ENCODE measurements around the gene EPB41L2. TPM values are rescaled to one million over a fixed set of nuclear protein-coding genes. Genes with fewer than 3 reads are reported as not detected.

EPB41L2 gene
- total RNA-seq, 1 experiment from 2014 or later, result 181 TPM

GRCh38 chr6:131080084-131080483 lies 17.0 kb upstream of the EPB41L2 start:
- CTCF ChIA-PET, result no interaction called here

GRCh38 chr6:131073577-131073976 lies 10.5 kb upstream of the EPB41L2 start:
- Histone ChIP-seq H3K9me3 (ENCODE audit: low read depth, low read length, poor library complexity, severe bottlenecking) (no peaks in the 10 kb centered on the region), H3K4me3 (ENCODE audit: low read depth, low read length, poor library complexity, severe bottlenecking) (no peak overlapping the region), H3K36me3 (ENCODE audit: insufficient read depth, low read length, poor library complexity, severe bottlenecking) (no peaks in the 10 kb centered on the region), H3K4me1 (ENCODE audit: insufficient read depth, low read length, poor library complexity, severe bottlenecking) (no peaks in the 10 kb centered on the region), H3K27me3 (replicated peaks; ENCODE audit: insufficient read depth, low read depth, low read length, poor library complexity) (no peaks in the 10 kb centered on the region), H3K27ac (ENCODE audit: low read depth, low read length, poor library complexity, severe bottlenecking) (no peak overlapping the region)
- intact Hi-C loops (cut with micrococcal nuclease; ENCODE audit: unreplicated experiment), result no loop called here
- ChIA-PET POLR2A (ENCODE audit: low non-redundant PET) (no interaction called here), CTCF (no interaction called here)
- TF ChIP-seq EZH2 (IDR thresholded peaks at IDR 0.05; ENCODE audit: borderline replicate concordance, low read depth, low read length, poor library complexity, severe bottlenecking), result no peak
- TF ChIP-seq, protein P1, sequence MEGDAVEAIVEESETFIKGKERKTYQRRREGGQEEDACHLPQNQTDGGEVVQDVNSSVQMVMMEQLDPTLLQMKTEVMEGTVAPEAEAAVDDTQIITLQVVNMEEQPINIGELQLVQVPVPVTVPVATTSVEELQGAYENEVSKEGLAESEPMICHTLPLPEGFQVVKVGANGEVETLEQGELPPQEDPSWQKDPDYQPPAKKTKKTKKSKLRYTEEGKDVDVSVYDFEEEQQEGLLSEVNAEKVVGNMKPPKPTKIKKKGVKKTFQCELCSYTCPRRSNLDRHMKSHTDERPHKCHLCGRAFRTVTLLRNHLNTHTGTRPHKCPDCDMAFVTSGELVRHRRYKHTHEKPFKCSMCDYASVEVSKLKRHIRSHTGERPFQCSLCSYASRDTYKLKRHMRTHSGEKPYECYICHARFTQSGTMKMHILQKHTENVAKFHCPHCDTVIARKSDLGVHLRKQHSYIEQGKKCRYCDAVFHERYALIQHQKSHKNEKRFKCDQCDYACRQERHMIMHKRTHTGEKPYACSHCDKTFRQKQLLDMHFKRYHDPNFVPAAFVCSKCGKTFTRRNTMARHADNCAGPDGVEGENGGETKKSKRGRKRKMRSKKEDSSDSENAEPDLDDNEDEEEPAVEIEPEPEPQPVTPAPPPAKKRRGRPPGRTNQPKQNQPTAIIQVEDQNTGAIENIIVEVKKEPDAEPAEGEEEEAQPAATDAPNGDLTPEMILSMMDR (conservative IDR thresholded peaks at IDR 0.05; ENCODE audit: low read depth, low read length), result no peak
- DNase-seq (ENCODE audit: low spot score), result no peak
- BruUV-seq (replicated peaks), result no TSS peak

More at GRCh38 chr6:131080084-131080483, 17.0 kb upstream of the EPB41L2 start:
- no TSS peak for BruUV-seq (replicated peaks)
- POLR2A ChIA-PET (ENCODE audit: low non-redundant PET), result no interaction called here
- DNase-seq (ENCODE audit: low spot score), result no peak
- Histone ChIP-seq H3K27ac (ENCODE audit: low read depth, low read length, poor library complexity, severe bottlenecking) (no peak overlapping the region), H3K36me3 (ENCODE audit: insufficient read depth, low read length, poor library complexity, severe bottlenecking) (no peaks in the 10 kb centered on the region), H3K27me3 (replicated peaks; ENCODE audit: insufficient read depth, low read depth, low read length, poor library complexity) (no peaks in the 10 kb centered on the region), H3K9me3 (ENCODE audit: low read depth, low read length, poor library complexity, severe bottlenecking) (no peaks in the 10 kb centered on the region), H3K4me3 (ENCODE audit: low read depth, low read length, poor library complexity, severe bottlenecking) (no peak overlapping the region), H3K4me1 (ENCODE audit: insufficient read depth, low read length, poor library complexity, severe bottlenecking) (no peaks in the 10 kb centered on the region)
- intact Hi-C loops (cut with micrococcal nuclease; ENCODE audit: unreplicated experiment), result no loop called here
- TF ChIP-seq, protein P1 (conservative IDR thresholded peaks at IDR 0.05; ENCODE audit: low read depth, low read length), result no peak
- no peak for TF ChIP-seq EZH2 (IDR thresholded peaks at IDR 0.05; ENCODE audit: borderline replicate concordance, low read depth, low read length, poor library complexity, severe bottlenecking)

DNA sequence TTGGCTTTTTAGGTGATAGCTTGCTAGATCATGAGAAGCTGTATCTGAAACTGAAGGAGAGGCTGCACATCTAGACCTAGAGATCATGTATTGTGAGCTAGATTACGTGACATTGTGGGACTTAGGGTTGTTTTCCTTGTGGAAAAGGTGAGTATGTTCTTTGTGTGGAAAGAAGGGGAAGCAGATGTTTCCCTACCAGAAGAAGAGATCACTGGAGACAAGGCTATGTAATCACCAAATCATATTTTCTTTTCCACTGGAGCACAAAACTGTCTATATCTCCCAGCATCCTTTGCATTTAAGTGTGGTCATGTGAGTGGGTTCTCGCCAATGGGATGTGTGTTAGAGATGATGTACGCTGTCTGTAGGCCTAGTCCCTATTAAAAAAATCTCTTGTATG lies 7.0 kb upstream of the EPB41L2 start:
- Histone ChIP-seq H3K4me3 (ENCODE audit: low read depth, low read length, poor library complexity, severe bottlenecking) (no peak overlapping the region), H3K27ac (ENCODE audit: low read depth, low read length, poor library complexity, severe bottlenecking) (no peak overlapping the region), H3K9me3 (ENCODE audit: low read depth, low read length, poor library complexity, severe bottlenecking) (no peaks in the 10 kb centered on the region), H3K36me3 (ENCODE audit: insufficient read depth, low read length, poor library complexity, severe bottlenecking) (no peaks in the 10 kb centered on the region), H3K4me1 (ENCODE audit: insufficient read depth, low read length, poor library complexity, severe bottlenecking) (no peaks in the 10 kb centered on the region), H3K27me3 (replicated peaks; ENCODE audit: insufficient read depth, low read depth, low read length, poor library complexity) (no peaks in the 10 kb centered on the region)
- intact Hi-C loops (cut with micrococcal nuclease; ENCODE audit: unreplicated experiment), result no loop called here
- BruUV-seq (replicated peaks), result no TSS peak
- TF ChIP-seq EZH2 (IDR thresholded peaks at IDR 0.05; ENCODE audit: borderline replicate concordance, low read depth, low read length, poor library complexity, severe bottlenecking), result no peak
- TF ChIP-seq, protein P1 (conservative IDR thresholded peaks at IDR 0.05; ENCODE audit: low read depth, low read length), result no peak
- DNase-seq (ENCODE audit: low spot score), result no peak
- POLR2A ChIA-PET (ENCODE audit: low non-redundant PET), result no interaction called here
- CTCF ChIA-PET, result no interaction called here
